NCI-H226 (cell line): Measurements from ENCODE around the gene RPS23.

Experiments used
- DNase-seq: peaks from one replicate; pipeline ENCODE4 v3.0.0-alpha.2; 2015

The RPS23 gene

DNA sequence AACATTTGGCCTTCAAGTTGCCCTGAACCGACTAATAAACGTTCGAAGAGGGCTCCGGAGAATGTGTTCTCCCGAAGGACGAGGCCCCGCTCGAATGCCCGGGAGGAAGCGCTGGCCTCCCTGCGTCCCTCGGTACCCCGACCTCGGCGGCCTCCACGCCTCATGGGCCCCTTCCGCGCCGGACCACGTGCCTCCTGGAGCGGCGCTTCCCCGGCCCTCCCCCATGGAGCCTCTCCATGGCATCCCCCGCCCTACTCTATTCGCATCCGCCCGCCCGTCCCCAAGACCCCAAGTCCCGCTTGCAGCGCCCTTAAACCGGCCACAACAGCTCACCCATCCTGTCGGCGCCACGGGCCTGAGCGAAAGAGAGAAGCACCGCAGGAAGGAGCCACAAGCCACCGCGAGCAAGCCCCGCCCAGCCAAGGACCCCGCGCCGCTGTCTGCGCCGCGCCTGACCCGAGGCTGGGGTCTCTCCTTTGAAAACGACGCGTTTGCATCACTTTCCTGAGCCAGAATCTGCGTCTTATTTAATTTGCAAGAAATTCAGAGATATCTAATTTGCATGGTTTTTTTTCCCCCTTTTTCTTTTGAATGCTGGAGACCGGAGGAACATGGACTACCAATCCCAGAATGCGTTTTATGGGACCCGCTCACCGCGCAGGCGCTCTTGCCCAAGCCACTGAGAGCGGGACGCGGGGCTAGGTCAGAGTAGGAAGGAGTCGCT lies at the start of gene RPS23:
Gene RPS23 (minus strand): TSS at position 368 of the 724 bp plus-strand sequence. CDS start 31 bp downstream, at position 337.
- peak; percentile 83 for DNase-seq

DNA sequence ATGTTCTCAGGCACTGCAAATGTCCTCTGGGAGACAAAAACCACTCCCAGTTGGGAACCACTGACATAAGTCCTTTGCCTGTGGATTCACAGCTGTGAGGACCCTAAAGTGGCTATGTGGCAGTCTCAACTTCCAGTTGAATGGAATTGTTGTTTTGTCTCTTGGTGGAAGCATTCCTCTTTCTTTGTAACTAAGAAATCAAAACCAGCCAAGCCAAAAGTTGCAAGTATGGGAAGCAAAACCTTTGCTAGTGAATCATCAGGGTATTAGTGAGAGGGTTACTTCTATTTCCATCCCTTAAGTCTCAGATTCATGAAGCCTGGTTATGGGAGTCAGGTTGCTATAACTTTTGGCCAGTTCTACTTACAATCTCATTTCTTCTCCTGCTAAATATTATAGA lies 49.8 kb upstream of the RPS23 start:
- DNase-seq: no peak

DNA sequence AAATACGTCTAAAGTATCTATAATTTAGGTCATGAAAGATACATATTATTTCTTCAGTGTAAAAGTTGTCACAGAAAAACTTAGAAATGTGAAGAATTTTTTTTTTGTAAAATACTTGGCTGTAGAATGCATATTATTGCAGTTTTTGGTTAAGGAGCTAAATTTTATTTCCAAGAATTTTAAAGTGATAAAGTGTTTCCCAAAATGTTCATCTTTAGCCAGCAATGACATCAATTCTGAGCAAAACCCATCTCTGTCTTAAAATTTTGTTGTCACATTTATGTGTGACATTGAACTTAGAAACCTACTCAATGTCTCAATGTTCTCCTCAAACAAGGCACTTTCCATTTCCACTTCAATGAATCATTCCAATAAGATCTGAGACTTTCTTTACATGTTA lies 47.8 kb upstream of the RPS23 start:
- DNase-seq: no peak

DNA sequence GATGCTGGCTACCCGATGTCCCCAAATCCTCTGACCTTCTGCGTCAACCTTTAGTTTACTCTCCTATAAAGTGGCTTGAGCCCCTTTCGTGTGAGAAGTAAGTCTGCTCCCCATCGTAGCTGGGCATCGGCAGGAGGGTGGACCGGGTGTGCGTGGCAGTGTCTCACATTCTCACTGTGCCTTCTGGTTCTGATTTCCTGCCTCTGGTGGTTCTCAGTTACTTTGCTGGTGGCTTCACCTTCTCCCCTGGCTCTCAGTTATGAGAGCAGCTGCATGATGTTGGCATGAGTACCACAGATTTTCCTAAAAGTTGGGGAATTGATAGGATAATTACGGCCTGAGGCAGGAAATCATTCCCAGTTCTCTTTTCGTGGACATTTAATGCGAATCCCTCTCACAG lies 47.0 kb upstream of the RPS23 start:
- DNase-seq: no peak

DNA sequence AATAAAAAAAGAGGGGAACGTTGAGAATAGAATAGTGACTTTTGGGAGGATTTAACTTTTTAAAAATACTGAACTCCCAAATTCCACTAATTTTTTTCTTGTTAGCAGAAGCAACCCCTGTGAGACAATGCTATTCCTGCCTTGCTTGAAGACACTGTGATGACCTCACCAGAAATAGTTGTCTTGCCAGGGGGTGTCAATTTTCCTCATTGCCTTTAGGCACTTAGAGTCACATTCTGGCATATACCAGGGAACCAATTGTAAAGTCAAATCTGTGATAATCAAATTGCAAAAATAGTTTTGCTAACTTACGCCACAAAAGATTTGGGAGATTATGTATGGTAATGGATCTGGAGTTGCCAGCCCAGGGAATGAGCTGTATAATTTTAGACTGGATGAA lies 42.8 kb upstream of the RPS23 start:
- DNase-seq: no peak

DNA sequence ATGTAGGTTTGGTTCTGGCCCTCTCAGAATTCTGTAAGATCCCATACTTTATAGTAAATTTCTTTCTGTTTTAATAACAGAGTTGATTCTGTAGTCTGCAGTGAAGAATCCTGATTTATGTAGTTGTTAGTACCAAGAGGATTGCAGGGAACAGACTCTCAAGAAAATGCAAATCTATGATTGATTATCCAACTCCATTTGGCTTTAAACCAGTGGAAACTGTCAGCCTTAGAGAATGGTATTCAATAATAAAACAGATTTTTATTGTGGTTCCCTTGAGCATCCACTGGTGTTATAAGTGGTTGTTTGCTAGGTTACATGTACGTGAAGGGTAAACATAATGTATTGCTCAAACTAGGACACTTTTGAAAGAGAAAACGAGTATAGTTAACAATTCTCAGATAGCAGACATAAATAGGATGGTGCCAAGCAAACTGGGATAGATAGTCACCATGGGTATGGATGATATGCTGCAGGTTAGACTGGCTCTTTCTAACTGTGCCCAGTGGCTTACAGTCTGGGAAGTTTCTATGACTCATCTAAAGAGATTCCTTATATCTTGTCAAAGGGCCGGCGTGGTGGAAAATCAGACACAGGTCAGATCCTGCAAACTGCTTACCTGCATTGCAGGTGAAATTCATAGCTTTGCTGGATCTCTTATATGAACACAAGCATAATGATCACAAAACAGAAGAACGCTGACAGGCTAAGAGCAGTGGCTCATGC lies 41.7 kb upstream of the RPS23 start:
- no peak for DNase-seq

DNA sequence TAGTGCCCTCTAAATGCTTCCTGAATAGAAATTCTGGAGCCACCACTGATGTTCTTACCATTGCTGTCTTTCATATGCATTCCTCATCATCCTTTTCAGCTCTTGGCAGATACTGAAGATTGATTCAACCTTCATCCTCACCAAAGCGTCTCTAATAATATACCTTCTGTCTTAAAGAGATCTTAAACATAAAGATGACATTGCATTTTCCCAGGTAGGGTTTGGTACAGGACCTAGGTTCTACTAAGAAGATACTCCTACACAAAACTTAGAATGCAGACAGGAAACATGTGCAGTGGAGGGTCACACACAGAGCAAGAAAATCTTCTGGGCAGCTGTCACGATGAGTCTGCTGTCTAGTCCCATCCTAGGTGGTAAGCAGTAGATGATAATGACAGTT lies 41.0 kb upstream of the RPS23 start:
- no peak for DNase-seq

DNA sequence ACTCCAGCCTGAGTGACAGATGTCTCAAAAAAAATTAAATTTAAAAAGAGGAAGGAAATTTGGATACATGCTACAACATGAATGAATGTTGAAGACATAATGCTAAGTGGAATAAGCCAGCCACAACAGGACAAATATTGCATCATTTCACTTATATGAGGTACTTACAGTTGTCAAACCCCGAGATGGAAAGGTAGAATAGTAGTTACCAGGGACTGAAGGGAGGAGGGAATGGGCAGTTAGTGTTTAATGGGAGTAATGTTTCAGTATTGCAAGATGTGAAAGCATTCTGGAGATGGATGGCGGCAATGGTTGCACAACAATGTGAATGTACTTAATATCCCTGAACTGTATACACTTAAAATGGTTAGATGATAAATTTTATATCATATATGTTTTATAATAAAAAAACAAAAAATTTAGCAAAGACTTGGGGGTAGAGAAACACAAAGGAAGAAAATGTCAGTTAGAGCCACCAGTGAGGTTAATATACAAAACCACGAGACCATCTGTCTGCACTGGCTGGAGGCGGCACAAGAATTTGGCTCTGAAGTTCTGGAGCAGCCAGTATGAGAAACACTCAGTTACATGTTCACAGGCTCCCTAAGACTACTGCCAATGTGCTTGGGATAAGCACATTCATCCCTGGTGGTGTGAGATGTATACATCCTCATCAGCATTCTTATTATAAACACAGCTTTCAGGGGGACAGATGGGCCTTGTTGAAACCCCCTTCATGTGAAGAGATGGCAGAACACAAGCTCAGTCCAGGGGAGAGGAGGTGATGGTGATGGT lies 37.0 kb upstream of the RPS23 start:
- DNase-seq: no peak

DNA sequence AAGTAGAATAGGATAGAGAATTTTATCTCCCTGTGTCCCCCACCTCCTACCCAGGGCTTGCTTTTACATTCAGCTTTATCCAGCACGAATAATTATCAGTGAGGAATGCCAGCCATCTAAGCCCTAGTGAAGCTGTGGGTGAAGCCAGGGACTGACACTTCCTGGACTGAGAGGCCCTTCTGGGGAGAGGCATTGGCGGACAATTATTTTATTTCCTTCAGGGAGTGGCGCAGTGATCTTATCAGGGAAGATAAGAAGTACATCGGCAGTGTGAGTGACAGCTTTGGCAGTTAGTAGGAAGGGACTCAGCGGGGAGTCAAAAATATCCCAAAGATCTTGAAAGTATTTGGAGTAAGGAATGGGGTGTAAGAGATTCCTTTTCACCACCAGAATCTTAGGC lies 34.9 kb upstream of the RPS23 start:
- DNase-seq: peak; percentile 69

DNA sequence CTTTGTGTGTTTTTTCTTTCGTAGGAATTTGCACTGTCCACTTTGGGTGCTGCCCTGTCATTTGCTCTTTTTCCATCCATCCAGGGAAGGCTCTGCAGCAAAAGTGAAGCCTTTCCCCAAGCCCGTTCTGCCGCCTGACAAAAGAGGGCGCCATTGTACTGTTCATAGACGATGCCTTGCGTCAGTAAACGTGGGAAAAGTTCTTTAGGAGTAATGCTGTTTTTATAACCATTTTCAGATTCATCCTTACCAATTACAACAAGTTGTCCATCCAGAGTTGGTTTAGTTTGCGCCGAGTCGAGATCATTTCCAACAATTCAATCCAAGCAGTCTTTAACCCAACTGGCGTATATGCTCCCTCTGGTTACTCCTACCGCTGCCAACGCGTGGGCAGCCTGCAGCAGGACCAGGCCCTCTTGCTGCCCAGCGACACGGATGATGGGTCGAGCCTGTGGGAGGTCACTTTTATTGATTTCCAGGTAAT lies 34.3 kb upstream of the RPS23 start:
- DNase-seq: peak; percentile 43

DNA sequence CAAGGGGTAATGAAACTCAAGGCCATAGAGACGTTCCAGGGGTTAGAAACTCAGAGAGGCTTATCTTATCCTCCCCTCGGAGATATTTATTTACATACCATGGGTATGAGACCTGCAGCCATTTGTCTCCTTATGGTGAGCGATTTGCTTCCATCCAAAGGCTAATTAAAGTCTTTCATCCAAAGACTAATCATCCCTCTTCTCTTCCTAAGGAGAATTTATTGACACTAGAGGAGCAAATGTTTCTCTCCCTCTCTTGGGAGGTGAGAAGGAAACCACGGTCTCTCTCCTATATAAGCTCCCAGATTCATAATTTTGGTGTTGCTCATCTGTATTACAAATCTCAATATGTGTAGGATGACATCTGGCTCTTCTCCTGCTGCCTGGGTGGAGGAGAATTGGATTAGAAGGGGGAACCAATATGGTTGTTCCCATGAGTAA lies 31.0 kb upstream of the RPS23 start:
- peak; percentile 19 for DNase-seq

DNA sequence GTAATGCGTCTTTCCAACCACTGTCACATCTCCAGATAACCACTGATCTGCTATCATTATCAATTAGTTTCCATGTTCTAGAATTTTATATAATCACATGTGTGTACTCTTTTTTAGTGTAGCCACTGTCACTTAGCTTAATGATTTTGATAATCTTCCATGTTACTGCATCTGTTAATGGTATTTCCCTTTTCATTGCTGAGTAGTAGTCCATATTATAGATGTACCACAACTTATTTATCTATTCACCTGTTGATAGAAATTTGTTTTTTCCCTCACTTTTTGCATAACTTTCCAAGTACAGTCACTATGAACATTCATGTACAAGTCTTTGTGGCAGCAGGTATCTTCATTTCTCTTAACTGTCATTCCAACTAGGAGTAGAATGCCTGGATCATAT lies 30.3 kb upstream of the RPS23 start:
- DNase-seq: no peak

DNA sequence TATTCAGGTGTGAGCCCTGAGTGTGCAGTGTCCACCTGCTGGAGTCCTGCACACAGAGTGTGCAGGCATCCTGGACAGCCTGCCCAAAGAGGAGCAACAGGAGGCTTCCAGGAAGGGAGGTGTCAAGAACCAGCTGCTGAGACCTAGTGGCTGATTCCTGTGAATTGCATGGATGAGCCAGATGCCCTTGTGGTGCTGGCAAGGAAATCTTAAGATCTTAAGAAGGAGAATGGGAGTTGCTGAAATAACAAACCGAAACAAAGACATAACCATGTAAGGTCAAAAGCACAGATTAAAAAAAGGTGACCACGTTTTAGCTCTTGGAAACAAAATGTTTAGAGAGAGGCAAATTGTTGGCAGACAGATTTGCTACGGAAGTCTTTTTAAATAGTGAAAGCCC lies 29.3 kb upstream of the RPS23 start:
- DNase-seq: no peak

DNA sequence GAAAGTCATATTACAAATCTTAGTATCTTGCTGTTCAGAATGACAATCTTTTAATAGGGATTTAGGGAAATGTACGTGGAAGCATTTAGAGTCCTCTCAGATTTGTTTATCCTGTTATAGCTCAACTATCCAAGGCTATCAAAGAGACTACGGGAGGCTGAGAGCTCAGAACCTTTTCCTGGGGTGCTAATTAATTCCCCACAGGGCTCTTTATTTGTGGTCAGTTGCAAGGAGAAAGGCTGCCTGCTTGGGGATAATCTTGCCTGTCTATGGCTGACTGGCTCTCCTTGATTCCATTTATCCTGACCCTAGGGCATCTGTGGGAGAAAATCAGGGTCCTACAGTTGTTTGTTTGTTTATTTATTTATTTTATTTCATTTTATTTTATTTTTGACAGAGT lies 28.0 kb upstream of the RPS23 start:
- DNase-seq: no peak

DNA sequence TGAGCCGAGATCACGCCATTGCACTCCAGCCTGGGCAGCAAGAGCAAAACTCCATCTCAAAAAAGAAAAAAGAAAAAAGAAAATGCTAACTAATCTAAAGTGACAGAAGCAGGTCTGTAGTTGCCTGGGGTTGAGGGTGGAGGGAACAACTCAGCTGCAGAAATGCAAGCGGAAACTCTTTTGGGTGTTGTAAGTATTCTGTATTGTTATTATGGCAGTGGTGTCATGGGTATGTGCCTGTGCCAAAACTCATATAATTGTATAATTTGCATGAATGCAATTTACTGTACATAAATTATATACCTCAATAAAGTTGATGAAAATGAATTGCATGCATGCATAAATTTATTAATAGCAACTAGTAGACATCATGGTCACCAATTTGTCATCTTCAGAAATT lies 23.0 kb upstream of the RPS23 start:
- no peak for DNase-seq

DNA sequence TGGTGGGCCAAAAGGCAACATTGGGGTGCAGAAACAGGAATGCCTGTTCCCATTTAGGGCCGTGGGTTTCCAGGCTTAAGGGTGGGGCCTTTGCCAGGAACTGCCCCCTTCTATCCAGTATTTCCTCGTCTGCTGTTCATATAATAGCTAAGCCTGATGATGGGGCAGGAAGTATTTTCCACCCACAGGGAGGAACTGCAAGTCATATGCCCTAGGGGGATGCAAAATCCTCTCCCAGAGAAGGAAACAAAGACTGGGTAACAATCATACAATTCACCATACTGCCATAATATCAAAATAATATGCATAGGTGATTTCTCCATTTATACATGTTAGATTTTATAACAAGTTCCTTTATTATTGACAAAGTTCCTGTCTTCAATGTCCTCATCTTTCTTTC lies 20.5 kb upstream of the RPS23 start:
- DNase-seq: no peak

DNA sequence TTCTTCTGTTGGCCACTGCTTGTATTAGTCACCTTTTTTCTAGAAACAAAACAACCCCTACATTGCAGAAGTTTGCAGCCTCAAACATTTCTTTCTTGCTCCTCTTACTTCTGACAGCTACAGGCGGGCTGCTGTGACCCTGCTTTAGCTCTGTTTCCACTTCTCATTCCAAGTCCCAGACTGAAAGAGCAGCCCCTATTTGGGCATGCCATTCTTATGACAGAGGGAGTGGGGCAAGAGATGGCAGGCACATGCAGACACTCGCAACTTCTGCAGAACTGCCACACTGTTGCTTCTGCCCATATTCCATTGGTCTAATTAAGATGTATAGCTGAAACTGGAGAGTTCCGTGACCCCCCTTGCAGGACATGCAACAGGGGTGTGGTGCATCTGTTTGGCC lies 19.6 kb upstream of the RPS23 start:
- no peak for DNase-seq

DNA sequence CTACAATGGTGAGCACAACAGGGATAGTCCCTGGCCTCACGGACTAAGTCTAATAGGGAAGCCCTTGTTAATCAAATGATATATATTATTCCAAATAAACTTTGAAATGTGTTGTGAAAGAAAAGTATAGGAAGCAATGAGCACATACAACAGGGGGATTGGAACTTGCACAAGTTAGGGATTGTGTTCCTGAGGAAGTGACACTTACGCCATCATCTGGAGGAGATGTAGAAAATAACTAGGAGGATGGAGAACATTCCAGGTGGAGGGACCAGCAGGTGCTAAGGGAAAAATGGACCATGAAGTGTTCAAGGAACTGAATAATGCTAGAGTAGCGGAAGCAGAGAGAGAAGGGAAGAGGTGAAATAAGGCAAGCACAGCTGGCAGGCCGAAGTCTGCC lies 18.8 kb upstream of the RPS23 start:
- DNase-seq: no peak

DNA sequence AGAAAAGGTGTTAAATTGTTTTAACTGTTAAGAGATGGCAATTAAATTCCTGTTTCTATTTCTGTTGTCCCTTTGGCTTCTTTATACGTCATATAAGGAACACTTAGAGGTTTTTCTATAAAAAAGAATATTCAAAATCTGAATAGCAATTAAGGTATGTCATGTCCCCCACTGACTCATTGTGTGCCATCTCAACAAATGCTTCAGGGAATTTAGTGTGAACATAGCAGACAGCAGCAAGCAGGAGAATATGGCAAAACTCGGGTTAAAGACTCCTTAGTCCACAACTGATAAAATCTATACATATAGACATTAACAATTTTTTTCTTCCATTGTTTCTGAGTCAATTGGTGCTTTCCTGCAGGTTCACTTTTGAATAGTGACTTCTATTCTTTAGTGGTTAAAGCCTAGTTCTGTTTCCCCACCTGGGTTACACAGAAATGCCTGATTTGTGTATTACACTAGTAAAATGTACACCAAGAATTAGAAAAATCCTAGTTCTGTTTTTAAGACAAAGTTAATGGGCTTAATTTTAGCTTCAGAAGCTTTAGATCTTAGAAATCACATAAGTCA lies 17.9 kb upstream of the RPS23 start:
- DNase-seq: no peak

DNA sequence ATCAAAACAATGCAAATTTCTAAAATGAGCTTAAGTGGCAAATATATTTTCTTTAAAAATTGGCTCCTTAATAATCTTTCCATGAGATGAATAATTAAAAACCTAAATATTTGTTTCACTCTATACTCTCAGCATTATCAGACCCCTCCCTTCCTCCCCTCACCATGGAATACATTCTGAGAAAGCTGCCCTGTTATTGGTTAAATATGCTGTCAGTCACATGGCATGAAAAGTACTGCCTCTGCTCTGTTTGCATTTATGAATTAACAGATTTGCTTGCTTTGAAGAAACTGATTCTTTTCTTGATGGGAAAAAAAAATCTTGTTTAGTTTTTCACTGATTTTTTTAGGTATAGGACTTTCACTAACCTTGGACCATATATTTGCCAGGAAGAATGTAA lies 17.0 kb upstream of the RPS23 start:
- no peak for DNase-seq

DNA sequence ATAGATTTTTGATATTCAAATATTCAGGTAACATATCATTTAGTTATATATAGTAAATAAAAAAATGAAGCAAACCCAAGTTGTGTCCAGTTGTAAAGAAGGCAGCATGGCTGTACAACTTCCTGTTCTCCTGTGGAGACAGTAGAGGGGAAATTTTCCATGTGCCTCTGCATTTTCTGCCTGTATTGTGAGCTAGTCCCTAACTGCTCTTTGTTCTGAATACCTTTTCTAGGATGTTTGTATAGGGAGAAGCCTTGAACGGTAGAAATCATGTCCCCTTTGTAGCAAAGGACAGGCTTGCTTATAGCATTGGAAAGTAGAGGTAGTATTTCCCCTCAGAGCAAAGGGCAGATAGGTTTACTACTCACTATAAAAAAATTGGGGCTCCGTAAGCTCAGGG lies 13.3 kb upstream of the RPS23 start:
- DNase-seq: no peak

DNA sequence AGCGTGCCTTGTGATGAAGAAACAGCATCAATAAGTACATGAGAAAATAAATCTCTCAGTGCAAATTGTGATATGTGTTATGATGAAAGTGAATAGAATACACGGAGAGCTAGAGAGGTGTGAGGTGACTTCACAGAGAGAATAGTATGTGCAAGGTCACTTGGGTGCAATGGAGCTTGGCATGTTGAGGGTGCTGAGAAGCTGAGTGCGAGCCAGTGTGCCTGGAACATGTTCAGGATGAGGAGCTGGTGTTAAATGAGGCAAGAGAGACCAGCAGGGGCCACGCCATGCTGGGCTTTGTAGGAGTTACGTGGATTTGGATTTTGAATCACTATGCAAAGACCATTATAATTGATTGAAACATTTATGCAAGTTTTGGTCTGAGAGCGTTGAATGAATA lies 12.8 kb upstream of the RPS23 start:
- DNase-seq: no peak

DNA sequence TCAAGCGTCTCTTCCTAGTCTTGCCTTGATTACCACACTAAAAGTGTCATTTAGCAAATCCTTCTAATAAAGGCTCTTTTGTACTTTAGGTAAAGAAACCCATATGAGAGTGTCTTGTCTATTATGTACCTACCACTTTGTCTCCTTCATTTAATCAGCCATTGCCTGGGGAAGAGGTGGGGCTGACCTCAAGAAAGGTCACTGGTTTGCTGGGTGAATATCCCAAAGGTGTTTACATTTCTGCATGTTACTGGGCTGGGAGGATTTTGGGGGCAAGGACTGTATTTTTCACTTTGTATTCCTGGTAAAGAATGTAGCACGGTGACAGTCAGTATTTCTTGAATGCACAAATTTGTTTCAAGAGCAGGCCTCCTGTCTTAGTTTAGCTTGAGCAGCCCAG lies 11.9 kb upstream of the RPS23 start:
- no peak for DNase-seq
